ENCODE data around the gene FUT1.

DNA sequence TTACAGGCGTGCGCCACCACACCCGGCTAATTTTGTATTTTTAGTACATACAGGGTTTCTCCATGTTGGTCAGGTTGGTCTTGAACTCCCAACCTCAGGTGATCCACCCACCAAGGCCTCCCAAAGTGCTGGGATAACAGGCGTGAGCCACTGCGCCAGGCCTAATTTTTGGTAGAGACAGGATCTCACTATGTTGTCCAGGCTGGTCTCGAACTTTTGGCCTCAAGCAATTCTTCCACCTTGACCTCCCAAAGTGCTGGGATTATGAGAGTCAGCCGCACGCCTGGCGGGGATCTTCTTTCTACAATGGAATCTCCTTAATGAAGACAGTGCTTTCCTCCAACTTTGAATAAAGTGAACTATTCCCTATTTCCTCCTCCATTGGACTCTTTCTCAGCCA is 17.8 kb downstream of the FUT1 start:
- TF ChIP-seq, protein P1, sequence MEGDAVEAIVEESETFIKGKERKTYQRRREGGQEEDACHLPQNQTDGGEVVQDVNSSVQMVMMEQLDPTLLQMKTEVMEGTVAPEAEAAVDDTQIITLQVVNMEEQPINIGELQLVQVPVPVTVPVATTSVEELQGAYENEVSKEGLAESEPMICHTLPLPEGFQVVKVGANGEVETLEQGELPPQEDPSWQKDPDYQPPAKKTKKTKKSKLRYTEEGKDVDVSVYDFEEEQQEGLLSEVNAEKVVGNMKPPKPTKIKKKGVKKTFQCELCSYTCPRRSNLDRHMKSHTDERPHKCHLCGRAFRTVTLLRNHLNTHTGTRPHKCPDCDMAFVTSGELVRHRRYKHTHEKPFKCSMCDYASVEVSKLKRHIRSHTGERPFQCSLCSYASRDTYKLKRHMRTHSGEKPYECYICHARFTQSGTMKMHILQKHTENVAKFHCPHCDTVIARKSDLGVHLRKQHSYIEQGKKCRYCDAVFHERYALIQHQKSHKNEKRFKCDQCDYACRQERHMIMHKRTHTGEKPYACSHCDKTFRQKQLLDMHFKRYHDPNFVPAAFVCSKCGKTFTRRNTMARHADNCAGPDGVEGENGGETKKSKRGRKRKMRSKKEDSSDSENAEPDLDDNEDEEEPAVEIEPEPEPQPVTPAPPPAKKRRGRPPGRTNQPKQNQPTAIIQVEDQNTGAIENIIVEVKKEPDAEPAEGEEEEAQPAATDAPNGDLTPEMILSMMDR (IDR thresholded peaks at IDR 0.05), result no peak
- TF ChIP-seq POLR2A (IDR thresholded peaks at IDR 0.05; ENCODE audit: low read depth), result no peak
- no peak for TF ChIP-seq POLR2AphosphoS5 (IDR thresholded peaks at IDR 0.05)
- TF ChIP-seq EP300 (IDR thresholded peaks at IDR 0.05), result no peak
